Measurements from ENCODE around the gene HIVEP2. TPM values are rescaled to one million over a fixed set of nuclear protein-coding genes. Genes with fewer than 3 reads are reported as not detected.
A peak's percentile ranks its signal among the peaks of the same experiment; 100 is the strongest.

Gene HIVEP2
- total RNA-seq, 1 donor from 2014 or later, result 7.9 TPM

DNA sequence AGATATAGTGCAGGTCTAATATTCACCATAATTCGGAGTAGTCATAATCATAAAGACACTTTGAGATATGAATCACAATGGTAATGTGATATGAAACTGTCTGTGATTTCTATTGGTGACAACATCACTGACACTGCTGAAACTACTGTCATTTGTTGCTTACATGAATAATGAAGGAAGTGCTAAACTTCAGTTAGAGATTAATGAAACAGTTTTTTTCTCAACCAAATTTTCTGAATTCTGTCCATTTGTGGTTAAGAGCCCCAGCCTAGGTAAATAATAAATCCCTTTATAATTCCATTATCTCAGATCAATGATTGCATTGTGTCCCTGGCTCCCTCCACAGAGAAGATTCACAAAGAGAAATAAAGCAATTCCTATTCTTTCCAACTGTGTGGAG is 122.6 kb downstream of the HIVEP2 start:
- TF ChIP-seq, protein P1, sequence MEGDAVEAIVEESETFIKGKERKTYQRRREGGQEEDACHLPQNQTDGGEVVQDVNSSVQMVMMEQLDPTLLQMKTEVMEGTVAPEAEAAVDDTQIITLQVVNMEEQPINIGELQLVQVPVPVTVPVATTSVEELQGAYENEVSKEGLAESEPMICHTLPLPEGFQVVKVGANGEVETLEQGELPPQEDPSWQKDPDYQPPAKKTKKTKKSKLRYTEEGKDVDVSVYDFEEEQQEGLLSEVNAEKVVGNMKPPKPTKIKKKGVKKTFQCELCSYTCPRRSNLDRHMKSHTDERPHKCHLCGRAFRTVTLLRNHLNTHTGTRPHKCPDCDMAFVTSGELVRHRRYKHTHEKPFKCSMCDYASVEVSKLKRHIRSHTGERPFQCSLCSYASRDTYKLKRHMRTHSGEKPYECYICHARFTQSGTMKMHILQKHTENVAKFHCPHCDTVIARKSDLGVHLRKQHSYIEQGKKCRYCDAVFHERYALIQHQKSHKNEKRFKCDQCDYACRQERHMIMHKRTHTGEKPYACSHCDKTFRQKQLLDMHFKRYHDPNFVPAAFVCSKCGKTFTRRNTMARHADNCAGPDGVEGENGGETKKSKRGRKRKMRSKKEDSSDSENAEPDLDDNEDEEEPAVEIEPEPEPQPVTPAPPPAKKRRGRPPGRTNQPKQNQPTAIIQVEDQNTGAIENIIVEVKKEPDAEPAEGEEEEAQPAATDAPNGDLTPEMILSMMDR (IDR thresholded peaks at IDR 0.05; ENCODE audit: insufficient read depth, low read length, severe bottlenecking), result no peak
- Histone ChIP-seq H3K36me3 (ENCODE audit: control insufficient read depth, insufficient read depth, low read length) (no peaks in the 10 kb centered on the region), H3K4me3 (ENCODE audit: low read depth, low read length) (no peak overlapping the region), H3K27me3 (ENCODE audit: control insufficient read depth, insufficient read depth, low read length) (no peaks in the 10 kb centered on the region)
- FAIRE-seq (no peak), DNase-seq (ENCODE audit: low read depth) (no peak)

DNA sequence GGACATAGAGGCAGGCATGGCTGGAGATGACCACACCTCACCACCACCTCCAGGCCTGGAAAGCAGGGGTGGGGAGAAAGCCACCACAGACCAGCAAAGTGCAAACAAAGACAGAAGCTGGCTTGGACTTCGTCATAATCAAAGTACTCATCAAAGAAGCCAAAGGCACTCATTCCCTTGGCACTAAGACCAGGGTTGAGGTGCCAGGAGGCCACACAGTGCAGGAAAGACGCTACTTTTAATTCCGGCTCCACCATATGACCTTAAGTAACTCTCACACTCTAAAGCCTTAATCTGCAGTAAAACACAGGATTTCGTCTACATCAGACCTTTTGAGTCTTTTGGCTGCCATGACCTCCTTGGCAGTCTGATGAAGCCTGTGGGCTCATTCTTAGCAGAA is 123.1 kb downstream of the HIVEP2 start:
- TF ChIP-seq, protein P1 (IDR thresholded peaks at IDR 0.05; ENCODE audit: insufficient read depth, low read length, severe bottlenecking), result no peak
- H3K4me3 ChIP-seq (ENCODE audit: low read depth, low read length), result no peak overlapping the region
- DNase-seq (ENCODE audit: low read depth), result no peak
- FAIRE-seq, result no peak
- no peaks in the 10 kb centered on the region for H3K27me3 ChIP-seq (ENCODE audit: control insufficient read depth, insufficient read depth, low read length)
- H3K36me3 ChIP-seq (ENCODE audit: control insufficient read depth, insufficient read depth, low read length), result no peaks in the 10 kb centered on the region

DNA sequence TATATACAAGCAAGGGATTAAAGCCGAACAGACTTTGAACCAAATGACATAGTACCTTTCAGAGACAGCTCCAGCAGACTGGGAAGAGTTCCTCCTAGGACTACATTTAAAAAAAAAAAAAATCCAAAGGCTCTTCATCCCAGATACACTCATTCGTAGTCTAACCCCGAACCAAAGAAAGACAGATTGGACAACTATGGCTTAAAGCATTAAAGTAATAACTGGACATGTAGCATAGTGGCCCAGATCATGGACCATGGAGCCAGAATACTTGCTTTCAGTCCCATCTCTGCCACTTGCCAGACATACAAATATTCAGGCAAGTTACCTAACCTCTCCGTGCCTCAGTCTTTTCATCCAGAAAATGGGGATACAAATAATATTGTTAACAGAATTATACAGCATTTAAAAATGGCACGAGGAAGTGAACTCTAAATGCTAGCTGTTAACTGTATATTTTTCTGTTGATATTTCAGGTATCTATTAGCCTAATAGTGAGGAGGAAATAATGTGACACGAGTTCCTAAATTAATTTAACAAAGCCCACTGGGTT is 123.7 kb downstream of the HIVEP2 start:
- Histone ChIP-seq H3K36me3 (ENCODE audit: control insufficient read depth, insufficient read depth, low read length) (no peaks in the 10 kb centered on the region), H3K4me3 (ENCODE audit: low read depth, low read length) (no peak overlapping the region), H3K27me3 (ENCODE audit: control insufficient read depth, insufficient read depth, low read length) (no peaks in the 10 kb centered on the region)
- FAIRE-seq, result no peak
- TF ChIP-seq, protein P1 (IDR thresholded peaks at IDR 0.05; ENCODE audit: insufficient read depth, low read length, severe bottlenecking), result no peak
- no peak for DNase-seq (ENCODE audit: low read depth)

DNA sequence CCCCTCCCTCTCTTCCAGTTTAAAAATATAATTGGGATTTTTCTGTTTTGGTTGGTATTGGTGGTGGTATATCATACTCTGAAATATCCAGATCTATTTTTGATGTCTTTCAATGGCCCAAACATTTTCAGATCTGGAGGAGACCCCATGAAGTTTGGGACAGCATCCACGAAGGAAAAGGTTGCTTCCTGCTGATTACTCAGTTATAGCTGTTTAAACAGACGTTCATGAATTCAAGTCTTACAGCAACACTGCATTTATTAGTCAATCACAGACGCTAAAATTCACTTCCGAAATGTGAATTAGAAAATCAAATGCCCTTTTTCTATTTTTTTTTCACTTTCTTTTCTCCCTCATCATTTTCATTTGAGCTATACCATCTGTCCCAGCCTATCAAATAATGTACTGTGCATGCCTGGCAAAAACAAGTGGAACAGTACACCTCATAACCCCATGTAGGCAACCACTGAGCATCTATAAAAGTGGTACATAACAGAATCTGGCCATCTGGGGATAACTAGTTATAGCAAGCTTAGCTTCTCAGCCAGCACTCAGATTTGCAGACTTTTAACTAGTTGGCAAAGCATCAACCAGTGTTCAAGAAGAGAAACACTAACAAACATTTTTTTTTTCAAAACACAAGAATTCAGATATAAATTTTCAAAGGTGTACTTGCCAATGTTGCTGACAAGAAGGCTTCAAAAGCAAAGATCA is 124.5 kb downstream of the HIVEP2 start:
- TF ChIP-seq, protein P1 (IDR thresholded peaks at IDR 0.05; ENCODE audit: insufficient read depth, low read length, severe bottlenecking), result no peak
- DNase-seq (ENCODE audit: low read depth) (no peak), FAIRE-seq (no peak)
- H3K4me3 ChIP-seq (ENCODE audit: low read depth, low read length), result no peak overlapping the region
- H3K27me3 ChIP-seq (ENCODE audit: control insufficient read depth, insufficient read depth, low read length), result no peaks in the 10 kb centered on the region
- H3K36me3 ChIP-seq (ENCODE audit: control insufficient read depth, insufficient read depth, low read length), result no peaks in the 10 kb centered on the region

DNA sequence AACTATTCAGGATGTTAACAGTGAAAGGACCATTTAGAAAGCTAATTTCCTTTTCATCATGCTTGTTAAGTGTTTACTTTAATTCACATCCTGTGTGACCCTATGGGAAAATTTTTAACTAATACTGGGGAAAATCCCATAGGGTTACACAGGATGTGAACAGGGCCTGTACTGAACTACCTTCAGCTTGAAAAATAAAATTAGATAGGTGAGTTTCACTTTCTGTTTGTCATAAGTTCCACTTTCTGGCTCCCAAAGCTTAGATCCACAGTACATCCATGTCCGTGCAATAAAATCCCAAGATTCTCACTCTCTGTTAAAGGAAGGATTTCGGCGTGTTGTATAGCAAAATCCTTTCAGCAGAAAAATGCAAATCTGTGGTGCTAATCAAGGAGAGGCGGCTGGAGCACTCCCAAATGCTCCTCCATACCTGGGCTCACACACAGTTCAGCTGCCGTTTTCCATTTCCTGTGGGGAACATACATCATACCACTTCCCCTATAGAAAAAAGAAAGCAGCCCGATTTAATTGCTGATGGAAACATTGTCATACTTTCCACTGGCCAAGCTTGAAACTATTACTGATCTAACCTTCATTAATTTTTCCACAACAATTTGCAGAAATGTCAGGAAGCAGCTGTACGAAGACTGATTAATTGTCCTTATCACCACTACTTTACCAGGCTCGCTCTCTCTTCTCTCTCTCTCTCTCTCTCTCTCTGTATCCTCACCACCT is 125.2 kb downstream of the HIVEP2 start:
- no peak for FAIRE-seq
- Histone ChIP-seq H3K4me3 (ENCODE audit: low read depth, low read length) (no peak overlapping the region), H3K36me3 (ENCODE audit: control insufficient read depth, insufficient read depth, low read length) (no peaks in the 10 kb centered on the region), H3K27me3 (ENCODE audit: control insufficient read depth, insufficient read depth, low read length) (no peaks in the 10 kb centered on the region)
- TF ChIP-seq, protein P1 (IDR thresholded peaks at IDR 0.05; ENCODE audit: insufficient read depth, low read length, severe bottlenecking), result no peak
- peak; percentile 52 for DNase-seq (ENCODE audit: low read depth)

Measured in bronchial epithelial cell (primary cell).